Esophagus muscularis mucosa (tissue), 2 donors: Measurements from ENCODE around the gene ATP2B2.

Experiments used
- POLR2A ChIP-seq: fragments of 450-650 bp; IDR thresholded peaks from one replicate; pipeline ENCODE4 v1.6.1; 2017; ENCODE audit warnings: antibody characterized with exemption, moderate library complexity, mild to moderate bottlenecking, low read depth
- POLR2AphosphoS5 ChIP-seq, 2 donors: sonication (generic); formaldehyde crosslinking; IDR thresholded peaks; one replicate each; pipeline ENCODE4 v1.6.1; 2017; ENCODE audit warnings: antibody characterized with exemption in 2 of 2

GRCh38 chr3:10279384-10280176 lies 225.8 kb downstream of the ATP2B2 start:
- TF ChIP-seq POLR2AphosphoS5 (IDR thresholded peaks at IDR 0.05), result no peak
- no peak for TF ChIP-seq POLR2A
